Stimulated activated effector memory CD8-positive, alpha-beta T cell treated with anti-CD3 and anti-CD28 coated beads, Interleukin-12 subunit alpha, Interleukin-12 subunit beta, amount 100 ng/mL, for 72 hours (primary cell): ENCODE data around the gene NBPF1.
A peak's percentile ranks its signal among the peaks of the same experiment; 100 is the strongest.
"Not testable (repeated sequence)": the region's sequence is repeated elsewhere in the genome, so short reads cannot be mapped to it uniquely, and the experiment has no call there.

Experiments used
- ATAC-seq: fragments of 150-1000 bp; cut with Tn5 transposase; 2 replicates; pipeline ENCODE4 v1.10.0; 2021
- DNase-seq, 2 donors: peaks; one replicate each; pipeline ENCODE4 v3.0.0; 2021 to 2022; ENCODE audit warnings: low spot score in 2 of 2
- H3K27ac Mint-ChIP-seq: one replicate; pipeline ENCODE4 v1.8.0; 2022; ENCODE audit warnings: mild to moderate bottlenecking, mixed read lengths
- H3K36me3 Mint-ChIP-seq: one replicate; pipeline ENCODE4 v1.8.0; 2022; ENCODE audit warnings: mild to moderate bottlenecking, mixed read lengths
- H3K4me1 Mint-ChIP-seq: one replicate; pipeline ENCODE4 v1.8.0; 2022; ENCODE audit warnings: mixed read lengths
- H3K4me3 Mint-ChIP-seq: one replicate; pipeline ENCODE4 v1.8.0; 2022; ENCODE audit warnings: mild to moderate bottlenecking, mixed read lengths
- H3K9me3 Mint-ChIP-seq: one replicate; pipeline ENCODE4 v1.8.0; 2022; ENCODE audit warnings: mixed read lengths

The NBPF1 gene

GRCh38 chr1:16644482-16645270 lies 31.3 kb upstream of the NBPF1 start:
- ATAC-seq (peak; percentile 89), DNase-seq (peak; percentile 100)
- not testable (repeated sequence) for H3K36me3 Mint-ChIP-seq, H3K4me1 Mint-ChIP-seq, H3K4me3 Mint-ChIP-seq, H3K27ac Mint-ChIP-seq, H3K9me3 Mint-ChIP-seq

GRCh38 chr1:16644193-16644481 lies 30.8 kb upstream of the NBPF1 start:
- Mint-ChIP-seq H3K4me3 (no peak overlapping the region), H3K36me3 (no peaks in the 10 kb centered on the region), H3K4me1 (no peaks in the 10 kb centered on the region), H3K9me3 (no peaks in the 10 kb centered on the region), H3K27ac (no peak overlapping the region)
- DNase-seq, result no peak
- ATAC-seq, result peak; percentile 54

DNA sequence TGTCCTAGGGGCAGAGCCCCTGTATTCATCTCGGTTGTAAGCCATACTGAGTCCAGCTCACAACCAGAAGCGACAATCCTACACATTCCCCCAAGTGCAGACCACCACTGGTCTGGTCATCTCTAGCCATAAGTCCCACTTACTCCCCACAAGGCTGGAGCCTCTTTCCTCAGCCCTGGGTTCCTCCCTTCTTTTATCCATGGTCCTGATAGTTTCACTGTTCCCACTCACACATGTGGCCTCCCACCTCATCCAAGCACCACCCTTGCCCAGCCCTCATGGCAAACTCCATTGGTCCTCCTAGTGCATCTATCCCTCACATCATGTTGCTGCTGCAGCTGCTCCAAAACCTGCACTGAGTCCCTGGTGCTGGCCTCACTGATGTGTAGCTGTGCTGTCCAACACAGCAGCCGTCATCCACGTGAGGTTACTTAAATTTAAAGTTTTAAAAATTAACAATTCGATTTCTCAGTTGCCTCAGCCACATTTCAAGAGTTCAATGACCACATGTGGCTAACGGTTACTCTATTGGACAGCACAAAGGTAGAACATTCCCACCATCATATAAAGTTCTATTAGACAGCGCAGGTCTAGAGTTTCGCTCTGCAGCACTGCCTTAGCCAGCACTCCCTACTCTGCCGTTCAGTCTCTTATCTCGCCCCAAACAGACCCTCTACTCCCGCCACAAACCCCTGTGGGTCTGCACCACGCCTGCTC lies 30.3 kb upstream of the NBPF1 start:
- not testable (repeated sequence) for H3K4me3 Mint-ChIP-seq, H3K36me3 Mint-ChIP-seq, H3K4me1 Mint-ChIP-seq, H3K9me3 Mint-ChIP-seq, H3K27ac Mint-ChIP-seq
- ATAC-seq (peak; percentile 3), DNase-seq (peak; percentile 13 to 61)

DNA sequence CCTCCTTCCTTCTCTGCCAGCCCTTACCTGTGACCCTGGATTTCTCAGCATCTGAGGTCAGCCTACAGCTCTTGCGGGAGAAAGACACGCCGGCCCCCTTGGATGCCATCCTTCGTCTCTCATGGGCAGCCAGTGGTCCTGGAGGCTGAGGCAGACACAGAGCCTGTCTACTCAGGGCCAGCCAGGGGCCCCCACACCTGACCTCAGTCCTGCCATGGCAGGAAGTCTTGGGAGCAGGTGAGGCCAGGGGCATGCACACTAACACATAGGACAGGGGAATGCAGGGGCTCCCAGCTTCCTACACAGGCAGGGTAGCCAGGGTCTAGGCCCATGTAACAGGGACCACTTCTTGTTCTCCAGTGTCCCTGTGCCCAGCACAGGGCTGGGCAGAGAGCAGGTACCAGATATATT lies 29.6 kb upstream of the NBPF1 start:
- H3K27ac Mint-ChIP-seq, H3K36me3 Mint-ChIP-seq, ATAC-seq, H3K9me3 Mint-ChIP-seq, H3K4me3 Mint-ChIP-seq, H3K4me1 Mint-ChIP-seq: not testable (repeated sequence)
- DNase-seq, result peak; percentile 11 to 62

- not testable (repeated sequence) for H3K4me1 Mint-ChIP-seq, ATAC-seq, H3K4me3 Mint-ChIP-seq, H3K36me3 Mint-ChIP-seq, H3K9me3 Mint-ChIP-seq, H3K27ac Mint-ChIP-seq
- DNase-seq, result peak; percentile 2 to 58
Measured at GRCh38 chr1:16642025-16642966, 28.9 kb upstream of the NBPF1 start.

- DNase-seq, result peak in 1 of 2 donors; percentile 2
- H3K27ac Mint-ChIP-seq, H3K4me3 Mint-ChIP-seq, H3K36me3 Mint-ChIP-seq, H3K9me3 Mint-ChIP-seq, H3K4me1 Mint-ChIP-seq, ATAC-seq: not testable (repeated sequence)
Measured at GRCh38 chr1:16641159-16641975, 28.0 kb upstream of the NBPF1 start.

- not testable (repeated sequence) for ATAC-seq, H3K4me3 Mint-ChIP-seq, H3K4me1 Mint-ChIP-seq, H3K9me3 Mint-ChIP-seq, H3K27ac Mint-ChIP-seq, H3K36me3 Mint-ChIP-seq
- peak; percentile 3 to 50 for DNase-seq
Measured at GRCh38 chr1:16639091-16640031, 26.0 kb upstream of the NBPF1 start.

GRCh38 chr1:16637941-16638778 lies 24.8 kb upstream of the NBPF1 start:
- peak; percentile 27 for ATAC-seq
- DNase-seq, H3K4me1 Mint-ChIP-seq, H3K4me3 Mint-ChIP-seq, H3K36me3 Mint-ChIP-seq, H3K9me3 Mint-ChIP-seq, H3K27ac Mint-ChIP-seq: not testable (repeated sequence)

DNA sequence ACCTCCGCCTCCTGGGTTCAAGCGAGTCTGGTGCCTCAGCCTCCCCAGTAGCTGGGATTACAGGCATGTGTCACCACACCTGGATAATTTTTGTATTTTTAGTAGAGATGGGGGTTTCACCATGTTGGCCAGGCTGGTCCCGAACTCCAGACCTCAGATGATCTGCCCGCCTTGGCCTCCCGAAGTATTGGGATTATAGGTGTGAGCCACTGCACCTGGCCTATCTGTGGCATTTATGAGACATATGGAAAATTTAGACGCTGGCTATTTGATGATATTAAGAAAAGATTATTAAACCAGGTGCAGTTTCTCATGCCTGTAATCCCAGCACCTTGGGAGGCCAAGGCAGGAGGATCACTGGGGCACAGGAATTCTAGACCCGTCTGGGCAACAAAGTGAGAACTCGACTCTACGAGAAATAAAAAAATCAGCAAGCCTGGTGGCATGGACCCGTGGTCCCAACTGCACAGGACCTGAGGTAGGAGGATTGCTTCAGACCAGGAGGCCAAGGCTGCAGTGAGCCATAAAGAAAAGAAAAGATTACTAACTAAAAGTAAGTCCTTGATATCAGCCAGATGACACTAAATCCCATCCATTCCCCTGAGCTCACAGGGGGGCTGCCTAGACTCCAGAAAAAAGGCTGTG lies 23.3 kb upstream of the NBPF1 start:
- H3K4me3 Mint-ChIP-seq, H3K9me3 Mint-ChIP-seq, H3K4me1 Mint-ChIP-seq, DNase-seq, H3K27ac Mint-ChIP-seq, H3K36me3 Mint-ChIP-seq, ATAC-seq: not testable (repeated sequence)

- not testable (repeated sequence) for H3K4me3 Mint-ChIP-seq, H3K9me3 Mint-ChIP-seq, DNase-seq, ATAC-seq, H3K27ac Mint-ChIP-seq, H3K4me1 Mint-ChIP-seq
- H3K36me3 Mint-ChIP-seq, result peaks cover 11% of the 10 kb centered on the region
Measured at GRCh38 chr1:16635959-16636358, 22.6 kb upstream of the NBPF1 start.

- not testable (repeated sequence) for H3K9me3 Mint-ChIP-seq, ATAC-seq, H3K4me1 Mint-ChIP-seq, H3K4me3 Mint-ChIP-seq
- Mint-ChIP-seq H3K36me3 (peaks cover 33% of the 10 kb centered on the region), H3K27ac (peak overlapping the region; percentile 2)
- DNase-seq, result peak in 1 of 2 donors; percentile 4
Measured at GRCh38 chr1:16633540-16634282, 20.3 kb upstream of the NBPF1 start.

- H3K36me3 Mint-ChIP-seq, result peaks cover 46% of the 10 kb centered on the region
- not testable (repeated sequence) for H3K4me1 Mint-ChIP-seq, DNase-seq, H3K9me3 Mint-ChIP-seq, H3K4me3 Mint-ChIP-seq, ATAC-seq, H3K27ac Mint-ChIP-seq
Measured at GRCh38 chr1:16632044-16632850, 18.9 kb upstream of the NBPF1 start.
